ENCODE results near the gene SLC15A1. TPM values are rescaled to one million over a fixed set of nuclear protein-coding genes. Genes with fewer than 3 reads are reported as not detected.

The SLC15A1 gene
- total RNA-seq, 1 donor from 2014 or later = 0.11 TPM

DNA sequence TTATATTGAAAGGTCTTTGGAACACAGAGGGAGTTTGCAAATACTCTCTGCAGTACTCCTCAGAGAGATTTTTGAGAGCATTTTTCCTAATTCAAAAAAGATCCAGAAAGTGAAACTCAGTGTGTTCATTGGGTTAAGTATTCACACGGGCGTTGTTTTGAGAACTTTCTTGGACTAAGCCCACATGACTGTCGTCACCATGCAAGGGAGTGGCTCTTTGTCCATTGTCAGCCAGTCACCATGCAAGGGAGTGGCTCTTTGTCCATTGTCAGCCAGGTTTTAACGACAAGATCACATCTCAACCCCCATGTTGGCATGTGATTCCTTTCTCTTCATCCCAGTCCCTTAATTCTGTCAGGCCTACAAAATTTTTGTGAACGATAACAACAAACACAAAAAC, 94.3 kb downstream of the SLC15A1 start:
- peaks cover 10% of the 10 kb centered on the region for H3K4me1 Mint-ChIP-seq (ENCODE audit: unreplicated experiment)
- no peaks in the 10 kb centered on the region for H3K36me3 Mint-ChIP-seq (ENCODE audit: unreplicated experiment)
- no peak for TF ChIP-seq CTCF (IDR thresholded peaks at IDR 0.05)
- H3K27ac Mint-ChIP-seq (ENCODE audit: unreplicated experiment) = no peak overlapping the region
- H3K4me3 Mint-ChIP-seq (ENCODE audit: unreplicated experiment) = no peak overlapping the region
- no peak for DNase-seq (ENCODE audit: extremely low spot score, unreplicated experiment)
- H3K9me3 Mint-ChIP-seq (ENCODE audit: unreplicated experiment) = no peaks in the 10 kb centered on the region
- H3K27me3 Mint-ChIP-seq (ENCODE audit: unreplicated experiment) = peaks cover 8% of the 10 kb centered on the region

- H3K9me3 Mint-ChIP-seq (ENCODE audit: unreplicated experiment) = no peaks in the 10 kb centered on the region
- H3K4me1 Mint-ChIP-seq (ENCODE audit: unreplicated experiment) = peaks cover 10% of the 10 kb centered on the region
- no peaks in the 10 kb centered on the region for H3K36me3 Mint-ChIP-seq (ENCODE audit: unreplicated experiment)
- H3K27me3 Mint-ChIP-seq (ENCODE audit: unreplicated experiment) = peaks cover 8% of the 10 kb centered on the region
- H3K27ac Mint-ChIP-seq (ENCODE audit: unreplicated experiment) = no peak overlapping the region
- H3K4me3 Mint-ChIP-seq (ENCODE audit: unreplicated experiment) = no peak overlapping the region
- DNase-seq (ENCODE audit: extremely low spot score, unreplicated experiment) = no peak
- TF ChIP-seq CTCF (IDR thresholded peaks at IDR 0.05) = no peak
Measured at GRCh38 chr13:98657506-98658085, 94.9 kb downstream of the SLC15A1 start.

DNA sequence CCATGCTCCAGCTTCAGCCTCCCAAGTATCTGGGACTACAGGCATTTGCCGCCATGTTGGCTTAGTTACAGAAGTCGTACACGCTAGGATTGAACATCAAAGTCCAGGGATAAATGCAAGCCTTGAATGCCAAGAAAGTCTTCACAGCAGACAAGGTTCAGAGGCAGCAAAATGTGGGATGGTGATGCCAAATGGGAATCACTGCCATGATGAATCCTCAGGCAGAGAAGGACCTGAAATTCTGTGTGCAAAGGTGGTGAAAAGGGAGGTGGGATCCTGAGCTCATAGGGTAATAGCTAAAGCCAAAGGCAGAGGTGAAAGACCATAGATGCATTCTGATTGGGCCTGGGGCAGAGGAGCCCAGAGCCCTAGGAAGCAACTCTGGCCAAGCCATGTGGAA, 96.2 kb downstream of the SLC15A1 start:
- H3K27me3 Mint-ChIP-seq (ENCODE audit: unreplicated experiment) = no peaks in the 10 kb centered on the region
- H3K27ac Mint-ChIP-seq (ENCODE audit: unreplicated experiment) = no peak overlapping the region
- peaks cover 10% of the 10 kb centered on the region for H3K4me1 Mint-ChIP-seq (ENCODE audit: unreplicated experiment)
- no peak overlapping the region for H3K4me3 Mint-ChIP-seq (ENCODE audit: unreplicated experiment)
- DNase-seq (ENCODE audit: extremely low spot score, unreplicated experiment) = no peak
- no peak for TF ChIP-seq CTCF (IDR thresholded peaks at IDR 0.05)
- no peaks in the 10 kb centered on the region for H3K9me3 Mint-ChIP-seq (ENCODE audit: unreplicated experiment)
- no peaks in the 10 kb centered on the region for H3K36me3 Mint-ChIP-seq (ENCODE audit: unreplicated experiment)

DNA sequence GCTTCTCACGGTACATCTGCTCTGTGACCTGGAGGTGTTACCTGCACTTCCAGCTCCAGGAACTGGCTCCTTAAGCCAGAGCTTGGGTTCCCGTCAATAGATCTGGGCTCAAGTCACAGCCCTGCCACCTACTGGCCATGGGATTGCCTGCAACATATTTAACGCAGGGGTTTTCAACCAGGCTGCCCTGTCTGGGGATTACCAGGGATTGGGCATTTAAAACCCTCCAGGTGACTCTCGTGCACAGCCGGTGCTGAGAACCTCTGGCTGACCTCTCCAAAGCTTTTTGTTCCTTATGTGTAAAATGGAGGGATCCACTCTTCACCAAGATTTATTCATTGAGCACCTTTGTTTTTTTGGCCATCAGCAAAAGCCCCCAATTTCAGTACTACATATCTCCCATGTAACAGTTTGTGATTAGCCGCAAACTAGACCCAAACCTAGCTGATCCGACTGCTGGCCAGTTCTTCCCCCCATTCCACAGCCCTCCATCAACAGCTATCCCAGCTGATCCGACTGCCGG, 98.9 kb downstream of the SLC15A1 start:
- DNase-seq (ENCODE audit: extremely low spot score, unreplicated experiment) = peak; percentile 88
- Mint-ChIP-seq H3K27me3 (ENCODE audit: unreplicated experiment) (no peaks in the 10 kb centered on the region), H3K9me3 (ENCODE audit: unreplicated experiment) (no peaks in the 10 kb centered on the region), H3K36me3 (ENCODE audit: unreplicated experiment) (no peaks in the 10 kb centered on the region), H3K4me1 (ENCODE audit: unreplicated experiment) (peaks cover 10% of the 10 kb centered on the region), H3K4me3 (ENCODE audit: unreplicated experiment) (no peak overlapping the region), H3K27ac (ENCODE audit: unreplicated experiment) (no peak overlapping the region)
- TF ChIP-seq CTCF (IDR thresholded peaks at IDR 0.05) = peak; percentile 90

DNA sequence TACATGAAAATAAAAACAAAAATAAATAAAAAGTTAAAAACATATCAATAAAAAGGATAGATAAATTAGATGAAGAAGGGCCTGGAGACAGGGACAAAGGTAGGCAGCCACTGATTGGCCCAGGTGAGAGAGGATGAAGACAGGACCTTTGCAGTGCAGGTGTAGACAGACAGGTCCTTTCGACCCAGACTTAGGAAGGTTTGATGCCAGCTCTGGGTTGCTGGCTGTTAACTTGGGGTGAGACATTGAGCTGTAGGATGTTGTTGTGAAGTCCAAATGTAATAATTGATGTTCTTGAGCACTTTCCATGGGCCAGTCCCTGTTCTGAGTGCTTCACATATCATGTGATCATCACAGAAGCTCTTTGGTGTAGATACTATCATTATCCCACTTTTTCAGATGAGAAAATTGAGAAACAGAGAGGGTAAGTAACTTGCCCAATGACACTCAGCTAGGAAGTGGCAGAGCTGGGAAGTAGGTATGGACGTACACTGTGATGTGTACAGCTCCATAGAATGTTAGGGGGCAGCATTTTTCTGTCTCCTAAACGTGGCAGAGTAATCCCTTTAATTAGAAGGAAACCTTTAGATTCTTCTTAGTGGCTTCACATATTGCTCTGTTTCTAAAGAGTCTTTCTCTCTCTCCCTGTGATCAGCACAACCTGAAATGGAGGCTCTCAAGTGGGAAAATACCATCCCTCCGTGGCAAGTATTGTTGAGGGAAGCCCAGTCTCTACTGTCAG, 99.6 kb downstream of the SLC15A1 start:
- no peak overlapping the region for H3K4me3 Mint-ChIP-seq (ENCODE audit: unreplicated experiment)
- H3K9me3 Mint-ChIP-seq (ENCODE audit: unreplicated experiment) = no peaks in the 10 kb centered on the region
- H3K4me1 Mint-ChIP-seq (ENCODE audit: unreplicated experiment) = peaks cover 8% of the 10 kb centered on the region
- no peak for TF ChIP-seq CTCF (IDR thresholded peaks at IDR 0.05)
- H3K27ac Mint-ChIP-seq (ENCODE audit: unreplicated experiment) = no peak overlapping the region
- H3K36me3 Mint-ChIP-seq (ENCODE audit: unreplicated experiment) = no peaks in the 10 kb centered on the region
- H3K27me3 Mint-ChIP-seq (ENCODE audit: unreplicated experiment) = no peaks in the 10 kb centered on the region
- no peak for DNase-seq (ENCODE audit: extremely low spot score, unreplicated experiment)

Measured in osteocyte (in vitro differentiated cells).